Measurements from ENCODE around the gene SGTA. TPM values are rescaled to one million over a fixed set of nuclear protein-coding genes. Genes with fewer than 3 reads are reported as not detected.

SGTA gene
- total RNA-seq: 10 to 100 TPM; 87.8 to 93.9 TPM
- 39.7 TPM for polyA plus RNA-seq

DNA sequence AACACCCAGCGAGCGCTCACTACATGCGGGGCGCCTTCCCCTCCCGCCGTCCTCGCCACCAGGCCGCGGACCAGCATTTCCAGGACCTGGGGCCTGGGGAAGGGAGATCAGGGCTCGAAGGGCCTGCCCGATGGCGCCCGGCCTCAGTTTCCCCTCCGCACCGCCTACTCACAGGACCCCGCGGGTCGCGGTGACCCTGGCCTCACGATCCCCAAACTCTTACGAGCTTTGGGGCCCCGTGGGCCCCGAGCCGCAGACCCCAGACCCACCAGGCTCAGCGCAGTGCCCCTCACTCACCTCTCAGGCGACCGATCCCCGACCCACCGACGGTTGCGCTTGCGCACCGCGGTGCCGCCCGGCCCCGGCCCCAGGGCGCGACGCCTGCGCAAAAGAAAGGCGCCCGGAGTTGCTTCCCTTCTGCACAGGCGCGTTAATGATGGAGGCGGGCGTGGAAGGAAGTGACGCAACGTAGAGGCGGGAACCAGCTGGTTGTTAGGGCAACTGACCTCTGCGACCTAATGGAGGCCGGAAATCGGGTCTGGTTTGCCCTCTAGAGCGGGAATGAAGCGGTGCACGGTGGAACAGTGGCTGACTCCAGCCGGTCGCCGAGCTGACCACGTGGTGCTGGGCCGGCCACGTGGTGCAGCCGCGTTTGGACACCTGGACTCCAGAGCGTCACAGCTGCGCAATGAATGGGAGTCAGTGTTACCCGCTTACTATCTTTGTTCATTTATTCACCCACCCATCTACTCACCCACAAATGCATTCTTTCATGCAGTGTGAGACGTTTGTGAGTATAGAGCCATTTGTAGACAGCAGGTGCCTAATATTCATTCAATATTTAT lies at the start of gene SGTA:
Gene SGTA, minus strand, starts transcription at position 338 of the 845 bp plus-strand sequence. CDS start 14,205 bp downstream, outside the sequence.
- H3K4me3 ChIP-seq (ENCODE audit: low read length): peak within 1 kb of the TSS; percentile 93
- Mint-ChIP-seq H3K4me1 (peaks cover 46 to 73% (median 61%) of the 10 kb centered on the region in 3 donors), H3K27me3 (no peaks in the 10 kb centered on the region), H3K27ac (peak within 1 kb of the TSS; percentile 89 to 98 (median 96)), H3K36me3 (peaks cover 0 to 8% (median 0%) of the 10 kb centered on the region in 3 donors), H3K4me3 (peak within 1 kb of the TSS; percentile 85 to 94 (median 87)), H3K9me3 (no peaks in the 10 kb centered on the region)
- H3K9me3 ChIP-seq (ENCODE audit: low read length): no peaks in the 10 kb centered on the region
- ChIA-PET CTCF (interaction anchor here (1.0 to 1.5 kb wide), 2 partner anchors 135 to 167 kb away, joined by 3 to 4 read pairs; no protein-coding TSS in a partner anchor), POLR2A (no interaction called here)
- H3K27me3 ChIP-seq (ENCODE audit: insufficient read depth, low read length, poor library complexity, severe bottlenecking): no peaks in the 10 kb centered on the region
- peaks cover 43% of the 10 kb centered on the region for H3K4me1 ChIP-seq (ENCODE audit: insufficient read depth, low read length)
- H3K27ac ChIP-seq (ENCODE audit: low read depth, low read length): peak within 1 kb of the TSS; percentile 94
- H3K36me3 ChIP-seq (ENCODE audit: insufficient read depth, low read length): no peaks in the 10 kb centered on the region
- peak; percentile 91 to 98 (median 94) for DNase-seq

DNA sequence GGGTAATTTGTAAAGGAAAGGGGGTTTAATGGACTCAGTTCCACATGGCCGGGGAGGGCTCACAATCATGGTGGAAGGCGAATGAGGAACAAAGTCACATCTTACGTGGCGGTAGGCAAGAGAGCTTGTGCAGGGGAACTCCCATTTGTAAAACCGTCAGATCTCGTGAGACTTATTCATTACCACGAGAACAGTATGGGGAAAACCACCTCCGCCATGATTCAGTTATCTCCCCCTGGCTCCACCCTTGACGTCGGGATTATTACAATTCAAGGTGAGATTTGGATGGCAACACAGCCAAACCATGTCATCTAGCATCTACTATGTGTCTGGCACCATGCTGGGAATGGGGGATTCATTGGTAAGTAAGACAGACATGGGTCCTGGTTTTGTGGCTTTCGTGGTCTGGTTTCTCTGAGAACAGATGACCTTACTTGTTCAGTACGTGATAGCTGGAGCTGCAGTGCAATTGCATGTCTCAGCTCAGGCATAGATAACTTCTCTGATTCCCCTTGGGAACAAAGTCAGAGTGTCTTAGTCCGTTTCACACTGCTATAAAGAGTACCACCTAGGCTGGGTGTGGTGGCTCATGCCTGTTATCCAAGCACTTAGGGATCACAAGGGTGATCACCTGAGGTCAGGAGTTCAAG lies 44.9 kb upstream of the SGTA start:
- Mint-ChIP-seq H3K4me1 (peaks cover 0 to 3% (median 3%) of the 10 kb centered on the region in 3 donors), H3K9me3 (peaks cover 0 to 16% (median 8%) of the 10 kb centered on the region in 5 donors), H3K27me3 (peaks cover 0 to 1% of the 10 kb centered on the region in 2 donors), H3K27ac (peak overlapping the region in 1 of 8 donors; percentile 70), H3K36me3 (peaks cover 16 to 32% (median 28%) of the 10 kb centered on the region in 3 donors), H3K4me3 (no peak overlapping the region)
- Histone ChIP-seq H3K4me1 (ENCODE audit: insufficient read depth, low read length) (no peaks in the 10 kb centered on the region), H3K9me3 (ENCODE audit: low read length) (peaks cover 10% of the 10 kb centered on the region), H3K36me3 (ENCODE audit: insufficient read depth, low read length) (peaks cover 4% of the 10 kb centered on the region), H3K27ac (ENCODE audit: low read depth, low read length) (no peak overlapping the region), H3K4me3 (ENCODE audit: low read length) (no peak overlapping the region), H3K27me3 (ENCODE audit: insufficient read depth, low read length, poor library complexity, severe bottlenecking) (no peaks in the 10 kb centered on the region)
- ChIA-PET CTCF (no interaction called here), POLR2A (no interaction called here)
- DNase-seq: no peak

DNA sequence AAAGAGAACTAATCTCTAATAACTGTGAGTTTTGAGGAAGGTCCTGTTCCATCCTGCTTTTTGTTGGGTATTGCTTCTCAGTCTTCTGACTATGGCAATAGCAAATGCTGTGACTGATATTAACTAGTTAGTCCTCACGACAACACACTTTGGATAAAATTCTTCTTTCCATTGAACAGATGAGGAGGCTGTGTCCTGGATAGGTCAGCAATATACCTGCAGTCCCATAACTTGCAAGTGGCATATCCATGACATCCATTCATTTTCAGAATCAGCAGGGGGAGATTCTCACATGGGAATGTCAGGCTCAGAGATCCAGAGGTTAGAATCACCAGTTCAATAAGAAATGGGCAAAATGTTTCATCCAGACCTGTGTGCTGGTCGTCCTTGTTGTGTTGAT lies 43.9 kb upstream of the SGTA start:
- Histone ChIP-seq H3K4me3 (ENCODE audit: low read length) (no peak overlapping the region), H3K27ac (ENCODE audit: low read depth, low read length) (no peak overlapping the region), H3K9me3 (ENCODE audit: low read length) (peaks cover under 1% of the 10 kb centered on the region), H3K36me3 (ENCODE audit: insufficient read depth, low read length) (no peaks in the 10 kb centered on the region), H3K27me3 (ENCODE audit: insufficient read depth, low read length, poor library complexity, severe bottlenecking) (no peaks in the 10 kb centered on the region), H3K4me1 (ENCODE audit: insufficient read depth, low read length) (no peaks in the 10 kb centered on the region)
- no peak overlapping the region for H3K27ac Mint-ChIP-seq
- no peak for DNase-seq
- POLR2A ChIA-PET: no interaction called here
- H3K9me3 Mint-ChIP-seq: peaks cover 0 to 8% (median 2%) of the 10 kb centered on the region in 5 donors
- H3K36me3 Mint-ChIP-seq: peaks cover 14 to 23% (median 19%) of the 10 kb centered on the region in 3 donors
- H3K27me3 Mint-ChIP-seq: no peaks in the 10 kb centered on the region
- peaks cover 0 to 3% (median 3%) of the 10 kb centered on the region in 3 donors for H3K4me1 Mint-ChIP-seq
- H3K4me3 Mint-ChIP-seq: no peak overlapping the region
- CTCF ChIA-PET: no interaction called here

DNA sequence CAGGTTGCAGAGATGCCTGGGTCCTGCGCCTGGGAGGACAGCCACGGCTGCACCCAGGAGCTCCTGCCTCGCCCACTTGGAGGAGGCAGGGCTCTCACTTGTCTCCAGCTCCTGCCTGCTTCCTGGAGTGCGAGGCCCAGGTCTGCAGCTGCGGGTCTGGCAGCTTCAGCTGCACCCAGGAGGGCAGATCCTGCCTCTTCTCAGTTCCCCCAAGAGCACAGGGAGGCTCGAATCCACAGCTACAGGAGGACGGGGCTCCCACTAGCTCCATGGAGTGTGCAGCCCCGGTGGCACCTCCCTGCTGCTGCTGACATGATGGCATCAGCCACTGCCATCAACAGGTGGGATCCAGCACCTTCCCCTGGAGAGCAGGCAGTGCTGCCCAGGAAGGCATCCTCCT lies 41.1 kb upstream of the SGTA start:
- Histone ChIP-seq H3K27ac (ENCODE audit: low read depth, low read length) (no peak overlapping the region), H3K4me1 (ENCODE audit: insufficient read depth, low read length) (no peaks in the 10 kb centered on the region), H3K4me3 (ENCODE audit: low read length) (no peak overlapping the region), H3K27me3 (ENCODE audit: insufficient read depth, low read length, poor library complexity, severe bottlenecking) (no peaks in the 10 kb centered on the region), H3K9me3 (ENCODE audit: low read length) (no peaks in the 10 kb centered on the region), H3K36me3 (ENCODE audit: insufficient read depth, low read length) (no peaks in the 10 kb centered on the region)
- H3K9me3 Mint-ChIP-seq: no peaks in the 10 kb centered on the region
- H3K4me1 Mint-ChIP-seq: peaks cover 6 to 18% (median 7%) of the 10 kb centered on the region in 3 donors
- no peak overlapping the region for H3K27ac Mint-ChIP-seq
- POLR2A ChIA-PET: no interaction called here
- CTCF ChIA-PET: no interaction called here
- peaks cover 12 to 19% (median 14%) of the 10 kb centered on the region in 3 donors for H3K36me3 Mint-ChIP-seq
- peak overlapping the region in 2 of 7 donors; percentile 40 to 54 for H3K4me3 Mint-ChIP-seq
- H3K27me3 Mint-ChIP-seq: no peaks in the 10 kb centered on the region
- DNase-seq: no peak

- peaks cover 12 to 19% (median 12%) of the 10 kb centered on the region in 3 donors for H3K36me3 Mint-ChIP-seq
- Histone ChIP-seq H3K36me3 (ENCODE audit: insufficient read depth, low read length) (no peaks in the 10 kb centered on the region), H3K27me3 (ENCODE audit: insufficient read depth, low read length, poor library complexity, severe bottlenecking) (no peaks in the 10 kb centered on the region), H3K9me3 (ENCODE audit: low read length) (no peaks in the 10 kb centered on the region), H3K27ac (ENCODE audit: low read depth, low read length) (no peak overlapping the region), H3K4me1 (ENCODE audit: insufficient read depth, low read length) (no peaks in the 10 kb centered on the region), H3K4me3 (ENCODE audit: low read length) (no peak overlapping the region)
- H3K27ac Mint-ChIP-seq: peak overlapping the region in 2 of 8 donors; percentile 21 to 77
- H3K4me3 Mint-ChIP-seq: peak overlapping the region in 1 of 7 donors; percentile 41
- H3K27me3 Mint-ChIP-seq: no peaks in the 10 kb centered on the region
- peaks cover 6 to 18% (median 7%) of the 10 kb centered on the region in 3 donors for H3K4me1 Mint-ChIP-seq
- ChIA-PET POLR2A (no interaction called here), CTCF (interaction anchor here (1.4 kb wide), 1 partner anchor 18 kb away, joined by 4 read pairs; the partner anchor contains the start of gene ZNF555)
- DNase-seq: no peak
- no peaks in the 10 kb centered on the region for H3K9me3 Mint-ChIP-seq
These were observed 40.6 kb upstream of the SGTA start for GRCh38 chr19:2823646-2824045.

GRCh38 chr19:2822846-2823245 lies 39.8 kb upstream of the SGTA start:
- Mint-ChIP-seq H3K4me1 (peaks cover 6 to 18% (median 7%) of the 10 kb centered on the region in 3 donors), H3K9me3 (no peaks in the 10 kb centered on the region), H3K4me3 (peak overlapping the region in 1 of 7 donors; percentile 13), H3K27me3 (no peaks in the 10 kb centered on the region), H3K27ac (no peak overlapping the region), H3K36me3 (peaks cover 4 to 13% (median 11%) of the 10 kb centered on the region in 3 donors)
- Histone ChIP-seq H3K27ac (ENCODE audit: low read depth, low read length) (no peak overlapping the region), H3K36me3 (ENCODE audit: insufficient read depth, low read length) (no peaks in the 10 kb centered on the region), H3K4me1 (ENCODE audit: insufficient read depth, low read length) (no peaks in the 10 kb centered on the region), H3K4me3 (ENCODE audit: low read length) (no peak overlapping the region), H3K9me3 (ENCODE audit: low read length) (no peaks in the 10 kb centered on the region), H3K27me3 (ENCODE audit: insufficient read depth, low read length, poor library complexity, severe bottlenecking) (no peaks in the 10 kb centered on the region)
- CTCF ChIA-PET: interaction anchor here (1.4 kb wide), 1 partner anchor 18 kb away, joined by 4 read pairs; the partner anchor contains the start of gene ZNF555
- POLR2A ChIA-PET: no interaction called here
- no peak for DNase-seq

DNA sequence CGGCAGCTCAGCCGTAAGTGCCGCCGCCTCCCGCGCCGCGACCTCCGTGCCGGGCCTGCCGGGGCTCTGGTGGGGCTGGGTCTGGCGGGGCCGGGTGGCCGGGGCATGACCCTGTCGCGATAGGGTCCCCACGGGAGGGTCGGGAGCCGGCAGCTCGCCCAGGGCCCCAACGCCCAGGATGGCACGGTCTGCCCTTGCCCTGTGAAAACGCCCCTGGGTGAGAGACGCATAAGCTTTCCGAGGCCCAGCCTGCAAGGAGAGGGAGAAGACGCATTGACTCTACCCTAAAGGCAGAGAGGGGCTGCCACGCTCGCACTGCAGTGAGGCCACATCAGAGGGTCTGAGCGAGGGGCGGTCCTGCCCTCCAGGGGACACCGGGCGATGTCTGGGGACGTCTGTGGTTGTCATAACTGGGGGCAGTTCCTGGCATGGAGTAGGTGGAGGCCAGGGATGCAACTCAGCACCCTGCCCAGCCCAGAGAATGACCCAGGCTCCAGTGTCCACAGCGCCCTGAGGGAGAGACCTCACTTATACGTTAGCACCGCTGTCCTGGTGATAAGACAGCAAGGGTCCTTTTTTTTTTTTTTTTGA lies 37.1 kb upstream of the SGTA start:
- peak overlapping the region in 5 of 8 donors; percentile 17 to 83 (median 54) for H3K27ac Mint-ChIP-seq
- H3K4me1 Mint-ChIP-seq: peaks cover 6 to 18% (median 7%) of the 10 kb centered on the region in 3 donors
- ChIA-PET CTCF (interaction anchor here (1.1 to 1.8 kb wide), 4 partner anchors 14 to 172 kb away, joined by 3 to 11 read pairs (median 4); no protein-coding TSS in a partner anchor), POLR2A (interaction anchor here (0.5 to 1.0 kb wide), 3 partner anchors 21 to 879 kb away, joined by 3 to 6 read pairs (median 3); partner anchors contain the start of gene ZNF555)
- no peaks in the 10 kb centered on the region for H3K27me3 Mint-ChIP-seq
- Histone ChIP-seq H3K27ac (ENCODE audit: low read depth, low read length) (peak overlapping the region; percentile 57), H3K4me1 (ENCODE audit: insufficient read depth, low read length) (no peaks in the 10 kb centered on the region), H3K36me3 (ENCODE audit: insufficient read depth, low read length) (no peaks in the 10 kb centered on the region), H3K4me3 (ENCODE audit: low read length) (peak overlapping the region; percentile 66), H3K27me3 (ENCODE audit: insufficient read depth, low read length, poor library complexity, severe bottlenecking) (no peaks in the 10 kb centered on the region), H3K9me3 (ENCODE audit: low read length) (no peaks in the 10 kb centered on the region)
- H3K9me3 Mint-ChIP-seq: no peaks in the 10 kb centered on the region
- H3K4me3 Mint-ChIP-seq: peak overlapping the region; percentile 82 to 92 (median 84)
- DNase-seq: no peak
- H3K36me3 Mint-ChIP-seq: peaks cover 0 to 7% (median 4%) of the 10 kb centered on the region in 3 donors
